Jurkat, Clone E6-1 (cell line): Measurements from ENCODE around the gene UNC5C.

Experiments used
- DNase-seq: peaks from one replicate; pipeline ENCODE4 v3.0.0-alpha.2; 2011; ENCODE audit warnings: low read depth, low spot score
- H3K4me3 ChIP-seq: 2 replicates; pipeline ENCODE4 v1.5.1; 2011; ENCODE audit warnings: mild to moderate bottlenecking, low read length, control low read depth, moderate library complexity

Gene UNC5C

DNA sequence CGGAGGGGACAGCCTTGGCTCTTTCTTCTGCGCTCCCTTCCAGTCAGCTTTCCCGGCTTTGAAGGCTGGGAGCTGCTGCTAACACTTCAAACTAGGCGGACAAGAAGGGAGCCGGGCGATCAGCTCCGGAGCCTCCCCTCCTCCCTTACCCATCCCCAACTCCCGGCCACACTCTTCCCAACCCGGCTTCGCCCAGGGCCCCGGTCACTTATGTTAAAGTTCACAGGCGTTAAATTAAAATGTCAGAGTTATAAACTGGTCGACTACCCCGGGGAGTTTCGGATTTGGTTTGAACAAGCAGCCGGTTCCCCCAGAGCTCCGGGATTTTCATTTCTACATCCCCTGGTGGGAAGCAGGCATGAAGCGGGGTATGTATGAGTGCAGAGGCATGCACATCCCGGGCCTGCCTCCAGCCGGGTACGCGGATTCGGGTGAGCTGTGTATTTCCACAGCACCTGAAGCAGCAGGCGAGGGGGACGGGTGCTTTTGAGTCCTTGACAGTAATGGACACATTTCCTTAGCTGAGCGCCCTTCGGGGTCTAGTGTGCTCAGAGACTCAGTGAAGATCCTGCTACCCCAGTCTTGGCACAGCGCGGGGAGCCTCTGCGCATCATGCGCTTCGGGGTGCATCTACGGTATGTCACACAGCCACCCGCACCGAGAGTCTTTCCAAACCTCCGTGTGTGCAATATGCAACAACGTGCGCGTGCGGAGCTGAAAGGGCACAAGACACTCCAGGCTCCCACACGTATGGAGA, 880 bp downstream of the UNC5C start:
- H3K4me3 ChIP-seq = no peak overlapping the region
- no peak for DNase-seq

GRCh38 chr4:95546866-95547714, 1.7 kb downstream of the UNC5C start:
- DNase-seq = no peak
- no peak overlapping the region for H3K4me3 ChIP-seq

DNA sequence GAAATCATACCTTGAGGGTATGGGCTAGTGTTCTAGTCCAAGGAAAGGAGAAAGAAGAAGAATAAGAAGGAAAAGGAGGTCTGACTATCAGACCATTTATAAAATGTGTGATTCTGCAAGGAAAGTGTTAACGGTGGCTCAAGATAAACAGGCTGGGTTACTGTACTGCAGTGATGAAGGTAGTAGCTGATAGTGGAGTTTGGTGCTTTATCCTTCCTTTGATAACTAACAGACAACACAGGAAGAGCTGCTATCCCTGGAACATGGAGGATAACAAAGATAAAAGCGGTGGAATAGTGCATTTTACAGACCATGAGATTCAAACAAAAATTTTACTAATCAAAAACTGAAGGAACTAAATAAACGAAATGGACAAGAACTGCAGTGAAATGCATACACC, 2.6 kb downstream of the UNC5C start:
- no peak overlapping the region for H3K4me3 ChIP-seq
- DNase-seq = no peak

GRCh38 chr4:95545546-95545945, 3.2 kb downstream of the UNC5C start:
- no peak for DNase-seq
- H3K4me3 ChIP-seq = no peak overlapping the region

DNA sequence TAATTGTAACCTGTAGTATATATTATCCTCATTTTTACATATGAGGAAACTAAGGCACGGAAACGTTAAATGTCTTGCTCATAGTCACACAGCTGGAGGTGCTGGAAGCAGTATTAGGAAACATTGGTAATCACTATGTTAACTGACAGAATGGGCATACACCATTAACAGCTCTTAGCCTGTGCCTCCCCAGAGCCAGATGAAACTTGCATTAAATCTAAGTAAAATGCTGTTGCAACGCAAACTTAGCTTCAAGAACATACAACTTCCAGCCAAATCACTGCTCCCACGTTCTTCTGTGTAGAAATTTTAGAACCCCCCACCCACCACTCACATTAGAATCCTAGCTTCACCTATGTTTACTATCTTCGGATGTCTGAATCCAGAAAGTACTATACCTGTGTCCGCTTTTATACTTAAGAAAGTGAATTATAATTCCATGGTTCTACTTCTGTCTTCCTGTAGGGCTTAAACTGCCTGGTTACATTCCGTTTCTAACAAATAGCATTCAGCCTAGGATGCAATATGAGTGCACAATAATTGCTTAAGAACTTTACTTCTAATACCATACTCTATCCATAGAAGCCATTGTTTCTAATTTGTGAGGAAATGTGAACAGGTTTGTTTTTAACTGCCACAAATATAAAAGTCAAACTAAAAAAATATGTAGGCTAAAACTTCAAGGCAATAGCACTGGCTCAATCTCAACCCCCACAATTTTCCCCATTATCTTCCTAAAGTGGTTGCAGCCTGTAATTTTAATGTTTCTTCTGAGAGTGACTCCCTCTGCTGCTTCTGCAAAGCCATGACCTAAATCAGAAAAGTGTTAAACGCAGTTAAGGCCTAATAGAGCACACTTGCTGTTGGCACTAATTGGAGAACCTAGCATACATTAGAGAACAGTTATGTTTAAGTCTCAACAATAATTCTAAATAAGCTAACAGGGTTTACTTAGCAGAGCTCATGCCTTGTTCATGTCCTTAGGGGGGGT, 4.4 kb downstream of the UNC5C start:
- H3K4me3 ChIP-seq = no peak overlapping the region
- DNase-seq = no peak

GRCh38 chr4:95541889-95542607, 6.7 kb downstream of the UNC5C start:
- no peak overlapping the region for H3K4me3 ChIP-seq
- DNase-seq = no peak

DNA sequence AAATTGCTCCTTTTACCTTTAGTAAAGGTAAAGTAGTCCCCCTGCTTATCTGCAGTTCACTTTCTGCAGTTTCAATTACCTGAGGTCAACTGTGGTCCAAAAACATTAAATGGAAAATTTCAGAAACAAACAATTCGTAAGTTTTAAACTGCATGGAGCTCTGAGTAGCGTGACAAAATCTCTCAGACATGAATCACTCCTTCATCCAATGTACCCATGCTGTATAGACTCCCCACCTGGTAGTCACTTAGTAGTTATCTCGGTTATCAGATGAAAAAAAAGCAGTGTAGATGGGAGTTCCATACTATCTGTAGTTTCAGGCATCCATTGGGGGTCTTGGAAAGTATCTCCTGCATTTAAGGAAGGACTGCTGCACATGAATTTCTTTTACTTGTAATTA, 7.7 kb downstream of the UNC5C start:
- DNase-seq = no peak
- no peak overlapping the region for H3K4me3 ChIP-seq

GRCh38 chr4:95540227-95540626, 8.5 kb downstream of the UNC5C start:
- no peak for DNase-seq

DNA sequence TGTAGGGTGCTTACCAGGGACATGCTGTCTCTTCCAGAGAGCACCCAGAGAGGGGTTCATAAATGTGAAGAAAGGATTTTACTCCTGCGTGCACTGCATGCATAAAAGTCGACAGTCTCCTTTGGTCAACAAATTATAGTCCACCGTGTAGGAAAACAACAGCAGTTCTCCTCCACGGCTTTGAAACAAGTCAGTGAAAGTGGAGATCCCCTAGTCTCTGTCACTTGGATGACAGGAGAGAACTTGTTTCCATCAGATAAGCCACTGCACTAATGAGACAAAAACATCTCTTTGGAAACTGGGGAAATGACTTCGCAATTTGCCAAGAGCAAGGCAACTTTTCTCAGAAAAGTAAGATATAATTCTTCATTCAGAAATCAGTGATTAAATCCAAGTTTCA, 9.7 kb downstream of the UNC5C start:
- DNase-seq = no peak
- no peak overlapping the region for H3K4me3 ChIP-seq

More at GRCh38 chr4:95540227-95540626, 8.5 kb downstream of the UNC5C start:
- H3K4me3 ChIP-seq = no peak overlapping the region

- DNase-seq = no peak
- no peak overlapping the region for H3K4me3 ChIP-seq
Measured at GRCh38 chr4:95537863-95538488, 10.8 kb downstream of the UNC5C start.

DNA sequence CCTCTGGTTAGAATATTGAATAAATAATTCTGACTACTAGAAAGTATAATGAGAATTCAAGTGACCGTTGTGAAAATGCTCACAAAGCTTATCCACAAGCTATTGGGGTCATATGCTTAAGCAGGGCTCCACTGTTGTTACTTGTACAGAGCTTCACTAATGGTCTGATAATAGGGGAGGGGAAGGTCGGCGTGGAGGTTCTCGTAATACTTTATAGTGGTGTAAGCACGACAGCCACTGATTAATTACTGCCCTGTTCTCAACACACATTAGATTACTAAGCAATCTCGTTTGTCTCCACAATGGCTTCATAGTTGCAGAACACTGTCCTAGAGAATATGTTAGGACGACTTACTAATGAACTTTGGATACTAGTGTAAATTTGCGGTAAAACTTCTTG, 11.6 kb downstream of the UNC5C start:
- H3K4me3 ChIP-seq = no peak overlapping the region
- no peak for DNase-seq

DNA sequence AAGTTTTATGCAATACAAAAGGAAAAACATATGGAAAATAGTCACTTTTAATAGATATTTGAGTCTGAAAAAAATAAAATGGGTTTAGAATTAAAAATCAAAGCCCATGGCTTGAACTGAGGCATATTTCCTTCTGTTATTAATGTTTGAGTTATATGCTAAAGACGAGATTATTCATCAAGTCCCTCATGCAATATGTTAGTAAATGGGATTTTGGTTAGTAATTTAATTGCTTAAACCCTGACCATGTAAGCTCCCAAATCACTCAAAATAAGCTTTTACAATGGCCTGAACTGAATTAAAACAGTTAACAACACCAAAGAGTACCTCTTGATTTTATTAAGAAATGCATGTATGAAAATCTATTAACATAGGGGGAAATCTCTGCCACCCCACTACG, 12.1 kb downstream of the UNC5C start:
- DNase-seq = no peak
- H3K4me3 ChIP-seq = no peak overlapping the region

DNA sequence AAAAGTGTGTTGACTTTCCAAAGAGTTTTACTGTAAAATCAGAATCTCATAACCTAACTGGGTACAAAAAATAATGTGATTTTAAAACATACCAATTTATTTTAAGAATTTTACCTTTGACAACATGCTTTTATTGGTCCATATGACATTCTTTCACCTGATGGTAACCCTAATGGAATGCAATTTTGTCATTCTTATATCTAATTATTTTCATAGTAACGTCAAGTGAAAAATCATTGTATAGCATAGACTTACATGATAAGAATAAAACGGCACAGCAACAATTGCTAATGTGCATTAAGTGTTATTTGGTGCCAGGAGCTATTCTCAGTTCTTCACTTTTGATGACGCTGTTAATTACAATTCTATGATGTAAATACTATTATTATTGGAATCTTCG, 13.6 kb downstream of the UNC5C start:
- DNase-seq = no peak
- no peak overlapping the region for H3K4me3 ChIP-seq

GRCh38 chr4:95534032-95534431, 14.7 kb downstream of the UNC5C start:
- no peak overlapping the region for H3K4me3 ChIP-seq
- no peak for DNase-seq

DNA sequence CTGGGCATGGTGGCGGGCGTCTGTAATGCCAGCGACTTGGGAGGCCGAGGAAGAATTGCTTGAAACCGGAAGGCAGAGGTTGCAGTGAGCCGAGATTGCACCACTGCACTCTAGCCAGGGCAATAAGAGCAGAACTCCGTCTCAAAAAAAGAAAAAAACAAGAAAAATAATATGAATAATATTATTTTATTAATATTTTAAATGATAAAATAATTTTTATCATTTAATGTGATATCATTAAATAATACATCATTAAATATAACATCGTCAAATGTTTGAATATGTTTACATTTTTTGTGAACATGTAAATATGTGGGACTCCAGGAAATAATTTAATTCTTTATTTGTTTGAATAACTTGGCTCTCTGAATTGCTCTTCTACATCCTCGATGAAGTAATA, 15.5 kb downstream of the UNC5C start:
- H3K4me3 ChIP-seq = no peak overlapping the region
- no peak for DNase-seq

DNA sequence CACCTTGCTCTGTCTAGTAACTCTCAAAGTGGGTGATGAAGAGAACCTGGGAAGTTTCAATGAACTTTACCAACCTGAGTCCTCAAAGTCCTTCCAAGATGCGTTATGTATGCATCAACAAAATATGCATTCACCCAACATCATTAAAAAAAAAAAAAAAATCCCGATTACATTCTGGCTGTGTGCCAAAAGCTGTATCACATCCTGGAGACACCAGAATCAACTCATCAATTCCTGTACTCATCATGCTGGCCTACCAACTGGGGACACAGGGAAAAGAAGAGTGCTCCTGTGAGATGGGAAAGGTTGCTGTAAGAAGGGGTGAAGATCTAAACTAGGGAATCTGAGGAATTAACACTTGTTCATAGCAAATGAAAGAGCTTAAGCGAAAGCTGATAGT, 16.5 kb downstream of the UNC5C start:
- H3K4me3 ChIP-seq = no peak overlapping the region
- DNase-seq = no peak

GRCh38 chr4:95531141-95531540, 17.6 kb downstream of the UNC5C start:
- H3K4me3 ChIP-seq = no peak overlapping the region
- DNase-seq = peak; percentile 75

DNA sequence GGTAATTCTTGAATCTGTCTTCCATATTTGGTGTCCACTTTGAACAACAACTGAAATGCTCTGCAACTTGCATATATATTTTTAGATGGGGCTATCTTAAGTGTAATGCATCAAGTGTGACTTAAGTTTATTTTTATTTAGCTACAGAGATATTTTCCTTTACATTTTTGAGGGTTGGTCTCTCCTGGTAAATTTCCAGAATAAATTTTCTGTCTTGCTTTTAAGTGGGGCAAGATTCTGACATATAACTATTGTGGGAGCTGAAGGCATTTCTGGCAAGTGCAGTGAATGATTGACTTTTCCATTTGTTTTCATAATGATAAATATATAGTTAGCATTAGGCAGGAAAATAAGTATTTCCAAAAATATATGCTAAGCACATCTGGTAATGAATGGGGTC, 18.8 kb downstream of the UNC5C start:
- DNase-seq = no peak
- H3K4me3 ChIP-seq = no peak overlapping the region
